Ishikawa (cell line): Measurements from ENCODE around the gene MYH10.

Experiments used
- CEBPB ChIP-seq: IDR thresholded peaks from 2 replicates; pipeline ENCODE4 v1.6.1; 2012
- CREB1 ChIP-seq: IDR thresholded peaks from 2 replicates; pipeline ENCODE4 v1.6.1; 2012; ENCODE audit warnings: low read depth
- EP300 ChIP-seq: IDR thresholded peaks from 2 replicates; pipeline ENCODE4 v1.6.1; 2012; ENCODE audit warnings: borderline replicate concordance
- FOXM1 ChIP-seq: IDR thresholded peaks from 2 replicates; pipeline ENCODE4 v1.6.1; 2012; ENCODE audit warnings: low read depth, borderline replicate concordance
- NFIC ChIP-seq: IDR thresholded peaks from 2 replicates; pipeline ENCODE4 v1.6.1; 2012
- TAF1 ChIP-seq: IDR thresholded peaks from 2 replicates; pipeline ENCODE4 v1.6.1; 2012; ENCODE audit warnings: low read depth, mild to moderate bottlenecking
- YY1 ChIP-seq: IDR thresholded peaks from 2 replicates; pipeline ENCODE4 v1.6.1; 2012; ENCODE audit warnings: low read depth
- ZBTB7A ChIP-seq: IDR thresholded peaks from 2 replicates; pipeline ENCODE4 v1.6.1; 2012; ENCODE audit warnings: low read depth
- TF ChIP-seq, protein P1 (sequence below): IDR thresholded peaks from 2 replicates; pipeline ENCODE4 v1.6.1; 2012
- TF ChIP-seq, protein P2 (sequence below): IDR thresholded peaks from 2 replicates; pipeline ENCODE4 v1.6.1; 2012

- TF ChIP-seq, protein P1, sequence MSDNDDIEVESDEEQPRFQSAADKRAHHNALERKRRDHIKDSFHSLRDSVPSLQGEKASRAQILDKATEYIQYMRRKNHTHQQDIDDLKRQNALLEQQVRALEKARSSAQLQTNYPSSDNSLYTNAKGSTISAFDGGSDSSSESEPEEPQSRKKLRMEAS: no peak
- TF ChIP-seq ZBTB7A (no peak), EP300 (no peak), FOXM1 (no peak), YY1 (no peak), TAF1 (no peak), CREB1 (no peak), NFIC (no peak), CEBPB (no peak)
- TF ChIP-seq, protein P2, sequence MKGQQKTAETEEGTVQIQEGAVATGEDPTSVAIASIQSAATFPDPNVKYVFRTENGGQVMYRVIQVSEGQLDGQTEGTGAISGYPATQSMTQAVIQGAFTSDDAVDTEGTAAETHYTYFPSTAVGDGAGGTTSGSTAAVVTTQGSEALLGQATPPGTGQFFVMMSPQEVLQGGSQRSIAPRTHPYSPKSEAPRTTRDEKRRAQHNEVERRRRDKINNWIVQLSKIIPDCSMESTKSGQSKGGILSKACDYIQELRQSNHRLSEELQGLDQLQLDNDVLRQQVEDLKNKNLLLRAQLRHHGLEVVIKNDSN: no peak
These were observed 165.6 kb downstream of the MYH10 start for GRCh38 chr17:8464941-8465340.
